Mesodermal cell (in vitro differentiated cells): ENCODE data around the gene ESRRG.

ENCODE experiments used
- H3K27ac ChIP-seq: 2 replicates; pipeline ENCODE4 v1.7.0; 2013; ENCODE audit warnings: mild to moderate bottlenecking, low read depth, low read length, moderate library complexity; ENCODE audit not compliant: severe bottlenecking
- H3K36me3 ChIP-seq: 2 replicates; pipeline ENCODE4 v1.7.1; 2013; ENCODE audit warnings: mild to moderate bottlenecking, low read length, moderate library complexity; ENCODE audit not compliant: control insufficient read depth, insufficient read depth
- H3K4me1 ChIP-seq: one replicate; pipeline ENCODE4 v1.7.1; 2013; ENCODE audit warnings: mild to moderate bottlenecking, low read length; ENCODE audit not compliant: insufficient read depth, control insufficient read depth, poor library complexity, severe bottlenecking
- H3K4me3 ChIP-seq: 2 replicates; pipeline ENCODE4 v1.7.0; 2013; ENCODE audit warnings: low read length, control low read depth, mild to moderate bottlenecking; ENCODE audit not compliant: insufficient read depth, poor library complexity, severe bottlenecking; ENCODE audit errors: extremely low read depth
- H3K9me3 ChIP-seq: 2 replicates; pipeline ENCODE4 v1.7.1; 2013; ENCODE audit warnings: mild to moderate bottlenecking, low read length, moderate library complexity; ENCODE audit not compliant: control insufficient read depth
- WGBS, 2 experiments: methylation state at CpG; one replicate each; pipeline ENCODE4 v1.1.5; 2013; ENCODE audit warnings: missing lambda C conversion rate in 2 of 2; ENCODE audit not compliant: insufficient coverage in 2 of 2; 5-methylcytosine and 5-hydroxymethylcytosine counted together

Gene ESRRG

DNA sequence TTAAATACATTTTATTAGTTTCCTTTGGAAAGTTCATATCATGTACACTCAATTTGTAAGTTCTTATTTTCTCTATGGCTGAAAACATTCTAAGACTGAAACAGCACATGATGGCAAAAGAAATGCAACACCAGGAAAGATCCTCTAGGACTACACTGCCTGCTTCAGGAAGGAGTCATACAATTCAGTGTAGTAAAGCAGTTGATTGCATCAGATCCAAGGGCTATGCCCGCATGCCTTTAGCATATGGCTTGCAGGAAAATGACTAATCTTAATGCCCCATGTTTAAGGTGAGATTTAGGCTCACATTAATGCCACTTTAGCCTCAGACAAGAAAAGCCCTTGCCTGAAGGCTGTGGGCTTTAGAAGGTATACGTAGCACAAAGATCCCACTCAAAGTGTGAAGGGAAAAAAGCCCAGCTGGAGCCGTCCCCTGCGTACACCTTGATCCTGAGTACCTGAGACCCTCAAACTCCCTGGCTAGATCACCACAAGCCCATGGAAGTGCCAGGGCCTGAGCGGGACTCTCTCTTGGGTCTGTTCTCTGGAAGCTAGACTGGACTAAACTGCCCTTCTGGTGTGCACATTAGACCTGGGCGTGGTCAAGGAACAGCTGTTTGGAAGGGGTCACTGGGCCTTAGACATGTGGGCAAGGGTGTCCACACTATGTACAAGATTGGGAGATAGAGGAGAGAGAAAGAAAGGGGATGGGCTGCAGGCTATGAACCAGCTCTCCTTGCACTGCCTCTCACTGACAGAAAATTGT, 52.9 kb downstream of the ESRRG start:
- WGBS, 2 experiments, result 89 to 94% methylated on average over 5 of the region's 6 CpGs
- no peaks in the 10 kb centered on the region for H3K9me3 ChIP-seq
- no peak overlapping the region for H3K4me3 ChIP-seq
- no peaks in the 10 kb centered on the region for H3K4me1 ChIP-seq
- H3K36me3 ChIP-seq, result no peaks in the 10 kb centered on the region
- no peak overlapping the region for H3K27ac ChIP-seq

GRCh38 chr1:216666441-216666840, 56.8 kb downstream of the ESRRG start:
- no CpG with 5 or more reads among the region's 2 CpGs for WGBS, 2 experiments
- Histone ChIP-seq H3K36me3 (no peaks in the 10 kb centered on the region), H3K4me3 (no peak overlapping the region), H3K27ac (no peak overlapping the region), H3K9me3 (no peaks in the 10 kb centered on the region), H3K4me1 (peaks cover 3% of the 10 kb centered on the region)

GRCh38 chr1:216665856-216666255, 57.4 kb downstream of the ESRRG start:
- H3K36me3 ChIP-seq, result no peaks in the 10 kb centered on the region
- H3K4me1 ChIP-seq, result peaks cover 3% of the 10 kb centered on the region
- no peak overlapping the region for H3K27ac ChIP-seq

GRCh38 chr1:216665406-216665805, 57.8 kb downstream of the ESRRG start:
- WGBS, 2 experiments, result no CpG with 5 or more reads among the region's 1 CpG
- no peaks in the 10 kb centered on the region for H3K36me3 ChIP-seq
- H3K27ac ChIP-seq, result no peak overlapping the region

More at GRCh38 chr1:216665856-216666255, 57.4 kb downstream of the ESRRG start:
- H3K4me3 ChIP-seq, result no peak overlapping the region
- H3K9me3 ChIP-seq, result no peaks in the 10 kb centered on the region

GRCh38 chr1:216662681-216663080, 60.5 kb downstream of the ESRRG start:
- H3K4me1 ChIP-seq, result peaks cover 3% of the 10 kb centered on the region

More at GRCh38 chr1:216665406-216665805, 57.8 kb downstream of the ESRRG start:
- no peak overlapping the region for H3K4me3 ChIP-seq
- peaks cover 3% of the 10 kb centered on the region for H3K4me1 ChIP-seq
- no peaks in the 10 kb centered on the region for H3K9me3 ChIP-seq

DNA sequence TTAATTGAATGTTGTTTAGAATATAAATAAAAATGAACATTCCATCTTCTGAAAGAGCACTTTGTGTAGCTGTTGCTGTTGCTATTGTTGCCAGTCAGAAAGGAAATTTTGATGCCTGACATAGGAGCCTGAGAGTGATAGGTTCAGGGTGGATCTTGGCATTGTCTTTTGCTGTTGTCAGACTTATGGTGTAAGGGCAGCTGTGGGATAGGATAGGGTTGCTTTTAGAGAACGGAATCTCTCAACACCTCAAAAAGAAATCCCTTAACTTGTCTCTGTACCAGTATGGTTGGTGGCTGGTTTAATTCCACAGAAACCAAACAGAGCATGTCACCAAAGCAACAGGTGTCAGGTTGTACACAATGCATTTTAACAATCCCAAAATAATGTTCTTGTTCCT, 62.7 kb downstream of the ESRRG start:
- no CpG with 5 or more reads among the region's 1 CpG for WGBS, 2 experiments
- Histone ChIP-seq H3K4me1 (peaks cover 3% of the 10 kb centered on the region), H3K9me3 (no peaks in the 10 kb centered on the region), H3K4me3 (no peak overlapping the region), H3K36me3 (no peaks in the 10 kb centered on the region), H3K27ac (no peak overlapping the region)

More at GRCh38 chr1:216662681-216663080, 60.5 kb downstream of the ESRRG start:
- Histone ChIP-seq H3K27ac (no peak overlapping the region), H3K9me3 (no peaks in the 10 kb centered on the region), H3K4me3 (no peak overlapping the region), H3K36me3 (no peaks in the 10 kb centered on the region)
- 92 to 100% methylated on average over 2 of the region's 3 CpGs for WGBS, 2 experiments

GRCh38 chr1:216653001-216653400, 70.2 kb downstream of the ESRRG start:
- Histone ChIP-seq H3K9me3 (no peaks in the 10 kb centered on the region), H3K4me3 (no peak overlapping the region), H3K4me1 (no peaks in the 10 kb centered on the region), H3K27ac (no peak overlapping the region), H3K36me3 (no peaks in the 10 kb centered on the region)
- 72 to 95% methylated on average over 2 of the region's 4 CpGs for WGBS, 2 experiments

GRCh38 chr1:216651826-216652418, 71.3 kb downstream of the ESRRG start:
- Histone ChIP-seq H3K27ac (no peak overlapping the region), H3K4me3 (no peak overlapping the region), H3K9me3 (no peaks in the 10 kb centered on the region), H3K36me3 (no peaks in the 10 kb centered on the region), H3K4me1 (no peaks in the 10 kb centered on the region)
- 98% methylated on average over 4 of the region's 6 CpGs; no CpG with 5 or more reads in 1 of the 2 experiments for WGBS, 2 experiments

DNA sequence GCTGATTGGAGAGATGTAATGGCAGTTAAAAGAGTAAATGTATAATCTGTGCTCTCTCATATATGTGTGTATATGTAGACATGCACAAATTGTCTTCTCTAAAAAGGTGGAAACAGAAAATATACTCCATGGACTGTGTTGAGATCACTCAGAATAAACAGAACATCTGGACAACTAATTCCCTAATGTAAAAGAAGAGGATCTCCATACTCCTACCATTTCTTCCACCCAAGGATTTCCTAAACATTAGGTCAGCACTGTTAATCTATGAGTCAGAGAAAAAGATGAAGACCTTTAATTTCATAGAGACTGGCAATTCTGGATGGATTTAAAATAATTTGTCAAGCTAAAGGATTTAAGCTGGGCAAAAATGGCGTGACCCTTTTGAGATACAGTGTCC, 80.1 kb downstream of the ESRRG start:
- Histone ChIP-seq H3K4me1 (no peaks in the 10 kb centered on the region), H3K9me3 (no peaks in the 10 kb centered on the region), H3K36me3 (no peaks in the 10 kb centered on the region), H3K27ac (no peak overlapping the region), H3K4me3 (no peak overlapping the region)
- 85 to 100% methylated on average over 1 of the region's 1 CpG for WGBS, 2 experiments

DNA sequence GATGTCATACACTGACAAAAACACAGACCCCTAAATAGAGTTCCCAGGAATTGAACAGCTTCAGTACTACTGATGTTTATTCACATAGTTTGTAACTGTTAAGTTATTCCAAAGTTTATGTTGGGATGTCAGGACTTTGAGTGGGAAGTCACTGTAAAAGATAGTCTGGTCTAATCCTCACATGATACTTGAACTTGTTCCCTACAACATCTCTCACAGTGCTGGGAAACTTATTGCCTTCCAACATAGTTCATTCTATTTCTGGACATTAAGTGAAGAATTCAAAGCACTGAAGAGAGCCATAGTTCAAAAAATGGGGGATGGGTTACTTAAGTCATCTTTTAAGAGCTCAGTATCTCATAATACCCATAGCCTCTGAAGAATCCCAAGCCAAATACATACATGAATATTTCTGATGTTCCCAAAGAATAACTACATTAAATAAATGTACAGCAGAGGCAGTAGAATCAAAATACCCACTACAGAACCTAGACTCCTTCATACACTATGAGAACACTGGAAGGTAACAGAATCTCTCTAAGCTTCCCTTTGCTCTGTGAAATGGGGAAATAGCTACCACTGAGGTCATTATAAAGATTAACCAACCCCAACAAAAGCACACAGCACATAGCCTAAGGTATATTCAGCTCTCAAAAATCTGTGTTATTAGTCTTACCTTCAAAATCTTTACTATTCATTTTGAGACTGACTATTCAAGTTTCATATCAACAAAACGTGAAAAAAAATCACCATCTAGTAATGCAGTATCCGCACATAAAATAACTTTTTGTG, 81.4 kb downstream of the ESRRG start:
- no peak overlapping the region for H3K4me3 ChIP-seq
- WGBS, 2 experiments, result 86% methylated on average over 2 of the region's 2 CpGs; no CpG with 5 or more reads in 1 of the 2 experiments
- H3K9me3 ChIP-seq, result no peaks in the 10 kb centered on the region
- H3K27ac ChIP-seq, result no peak overlapping the region
- no peaks in the 10 kb centered on the region for H3K4me1 ChIP-seq
- H3K36me3 ChIP-seq, result no peaks in the 10 kb centered on the region
